HepG2 (cell line): ENCODE measurements around the gene L3MBTL4. TPM values are rescaled to one million over a fixed set of nuclear protein-coding genes. Genes with fewer than 3 reads are reported as not detected.

Experiments used
- ATAC-seq: fragments of 200-7000 bp; cut with Tn5 transposase; 3 replicates; pipeline ENCODE4 v1.9.1; 2020; ENCODE audit warnings: mild to moderate bottlenecking, moderate library complexity
- BruUV-seq: library from RNA; stranded (reverse); fragments of 400-500 nt; replicated peaks from 2 replicates; lab custom pipeline; 2021; lab: Mats Ljungman, UMichigan
- CTCF ChIA-PET: fragments of 300-600 bp; formaldehyde crosslinking; extraction: SDS; loops from one replicate; lab custom pipeline; 2021; ENCODE audit warnings: low total read pairs, inconsistent platforms, low intra/inter-chr PET ratio; lab: Yijun Ruan, JAX
- POLR2A ChIA-PET: fragments of 350-600 bp; sonication (Branson Sonifier 250); formaldehyde crosslinking; loops from one replicate; lab custom pipeline; 2020; ENCODE audit warnings: antibody characterized with exemption, inconsistent platforms; lab: Yijun Ruan, JAX
- DNase-seq: peaks from one replicate; pipeline ENCODE4 v3.0.0-alpha.2; 2015; ENCODE audit warnings: low spot score
- FAIRE-seq: peaks from 3 replicates; lab custom pipeline; 2011; peaks lifted over from hg19 to GRCh38; lab: Jason Lieb, UNC
- H2AFZ ChIP-seq: one replicate; pipeline ENCODE4 v1.6.1; 2011; ENCODE audit warnings: low read length, inconsistent platforms
- H3K27ac ChIP-seq: fragments of 300-600 bp; 3 replicates; pipeline ENCODE4 v1.8.0; 2011; ENCODE audit warnings: mixed run types, mild to moderate bottlenecking, mixed read lengths, low read length, inconsistent platforms; ENCODE audit not compliant: insufficient read depth; ENCODE audit errors: extremely low read length
- H3K27me3 ChIP-seq, 2 experiments: fragments of 200-600 bp in 1 of 2; 2 replicates in 1 of 2; 3 replicates in 1 of 2; pipeline versions ENCODE4 v1.6.0 to v1.8.0; 2011; ENCODE audit warnings: low read length in 2 of 2, mild to moderate bottlenecking in 2 of 2, moderate library complexity in 2 of 2, inconsistent platforms in 1 of 2; ENCODE audit not compliant: insufficient read depth in 2 of 2, control insufficient read depth in 1 of 2
- H3K36me3 ChIP-seq, 2 experiments: fragments of 200-600 bp in 1 of 2; replicated peaks in 1 of 2; 2 replicates in 1 of 2; 3 replicates in 1 of 2; pipeline versions ENCODE4 v1.5.1 to v1.8.0; 2011; ENCODE audit warnings: low read length in 2 of 2, inconsistent platforms in 1 of 2; ENCODE audit not compliant: insufficient read depth in 2 of 2, control insufficient read depth in 1 of 2
- H3K4me1 ChIP-seq: 2 replicates; pipeline ENCODE4 v1.5.1; 2012; ENCODE audit warnings: low read length, inconsistent platforms; ENCODE audit not compliant: insufficient read depth
- H3K4me2 ChIP-seq: 2 replicates; pipeline ENCODE4 v1.6.0; 2011; ENCODE audit warnings: low read depth, low read length, inconsistent platforms
- H3K4me3 ChIP-seq, 3 experiments: fragments of 200-600 bp in 1 of 3; sonication (generic), shearing (Covaris generic) in 1 of 3; replicated peaks in 1 of 3; 2 replicates each; pipeline ENCODE4 v1.5.1; 2011 to 2016; ENCODE audit warnings: low read length in 3 of 3, inconsistent platforms in 2 of 3, low read depth in 2 of 3, mild to moderate bottlenecking in 2 of 3, control low read depth in 1 of 3, mixed read lengths in 1 of 3; ENCODE audit not compliant: insufficient read depth in 1 of 3
- H3K79me2 ChIP-seq: one replicate; pipeline ENCODE4 v1.6.1; 2011; ENCODE audit warnings: low read length, inconsistent platforms; ENCODE audit not compliant: insufficient read depth
- H3K9ac ChIP-seq: 2 replicates; pipeline ENCODE4 v1.6.0; 2011; ENCODE audit warnings: mild to moderate bottlenecking, low read depth, low read length, inconsistent platforms; ENCODE audit not compliant: insufficient read depth
- H3K9me3 ChIP-seq: 2 replicates; pipeline ENCODE4 v1.5.1; 2012; ENCODE audit warnings: mild to moderate bottlenecking, low read length
- H4K20me1 ChIP-seq: 2 replicates; pipeline ENCODE4 v1.6.0; 2011; ENCODE audit warnings: inconsistent platforms, mild to moderate bottlenecking, low read length, moderate library complexity; ENCODE audit not compliant: insufficient read depth
- ARID3A ChIP-seq: IDR thresholded peaks from 2 replicates; pipeline ENCODE4 v1.6.1; 2012; ENCODE audit warnings: low read depth, low read length, improper control_type of control experiment
- ATF7 ChIP-seq, 2 experiments: fragments of 450-650 bp in 1 of 2; sonication (generic) in 1 of 2; formaldehyde crosslinking in 1 of 2; IDR thresholded peaks; 2 replicates each; pipeline versions ENCODE4 v1.4.0 to v1.6.1; 2016 to 2020; ENCODE audit warnings: antibody characterized with exemption in 1 of 2, mild to moderate bottlenecking in 1 of 2, missing genetic modification reagents in 1 of 2
- DNMT3B ChIP-seq: conservative IDR thresholded peaks from 2 replicates; pipeline ENCODE4 v1.6.1; 2016; ENCODE audit warnings: missing biosample characterization, control low read depth
- HDAC2 ChIP-seq: sonication (generic); formaldehyde crosslinking; IDR thresholded peaks from 2 replicates; pipeline ENCODE4 v1.4.0; 2020; ENCODE audit warnings: missing genetic modification reagents
- HNF4G ChIP-seq, 2 experiments: sonication (generic) in 1 of 2; formaldehyde crosslinking in 1 of 2; IDR thresholded peaks; 2 replicates each; pipeline versions ENCODE4 v1.4.0 to v1.6.1; 2011 to 2020; ENCODE audit warnings: borderline replicate concordance in 2 of 2, low read depth in 2 of 2, mild to moderate bottlenecking in 2 of 2, low read length in 1 of 2, missing genetic modification reagents in 1 of 2, moderate library complexity in 1 of 2
- HNRNPK ChIP-seq: fragments of 200-400 bp; formaldehyde crosslinking; IDR thresholded peaks from 2 replicates; pipeline ENCODE4 v1.6.1; 2018; ENCODE audit warnings: low read length, low read depth, moderate library complexity, mild to moderate bottlenecking; ENCODE audit not compliant: poor library complexity, severe bottlenecking
- MLX ChIP-seq: IDR thresholded peaks from 2 replicates; pipeline ENCODE4 v1.6.1; 2016
- MXD3 ChIP-seq: IDR thresholded peaks from 2 replicates; pipeline ENCODE4 v1.6.1; 2016; ENCODE audit warnings: mild to moderate bottlenecking, missing biosample characterization, missing genetic modification reagents
- PTBP1 ChIP-seq: fragments of 200-400 bp; formaldehyde crosslinking; IDR thresholded peaks from 2 replicates; pipeline ENCODE4 v1.6.1; 2018; ENCODE audit warnings: low read length, low read depth; ENCODE audit not compliant: poor library complexity, severe bottlenecking
- RFX5 ChIP-seq: IDR thresholded peaks from 2 replicates; pipeline ENCODE4 v1.6.1; 2011; ENCODE audit warnings: low read depth, low read length, improper control_type of control experiment
- SIX4 ChIP-seq: sonication (generic); formaldehyde crosslinking; IDR thresholded peaks from 2 replicates; pipeline ENCODE4 v1.4.0; 2020; ENCODE audit warnings: missing genetic modification reagents
- ZNF136 ChIP-seq: sonication (generic); formaldehyde crosslinking; IDR thresholded peaks from 2 replicates; pipeline ENCODE4 v1.8.1; 2022; ENCODE audit warnings: low read depth, mild to moderate bottlenecking, moderate library complexity, missing genetic modification reagents
- ZNF782 ChIP-seq: sonication (generic); formaldehyde crosslinking; IDR thresholded peaks from 2 replicates; pipeline ENCODE4 v1.4.0; 2020; ENCODE audit warnings: missing genetic modification reagents, mild to moderate bottlenecking, borderline replicate concordance
- ZNF883 ChIP-seq: sonication (generic); formaldehyde crosslinking; IDR thresholded peaks from 2 replicates; pipeline ENCODE4 v1.5.1; 2020; ENCODE audit warnings: mild to moderate bottlenecking, missing genetic modification reagents; ENCODE audit errors: not compliant biosample characterization
- ZSCAN12 ChIP-seq: sonication (generic); formaldehyde crosslinking; IDR thresholded peaks from 2 replicates; pipeline ENCODE4 v1.9.0; 2021; ENCODE audit warnings: mild to moderate bottlenecking, missing genetic modification reagents
- in situ Hi-C: cut with HindIII; loops from 2 replicates; pipeline ENCODE4 v1.10.0; 2017; ENCODE audit warnings: low pct_unique_long_range_greater_than_20kb; ENCODE audit not compliant: extremely low pct_ligation_motif_present
- intact Hi-C: fragments of 100-400 bp; cut with micrococcal nuclease; formaldehyde crosslinking; loops from one replicate; pipeline ENCODE4 v1.10.0; 2022; ENCODE audit not compliant: unreplicated experiment
- polyA plus RNA-seq, 8 experiments: library from polyadenylated mRNA; depleted of rRNA in 3 of 8; stranded (reverse) in 7 of 8; unstranded in 1 of 8; fragments of >200 nt; fragmentation: Illumina TruSeq in 4 of 8; extraction: Trizol in 4 of 8; gene quantifications; 2 replicates each; pipeline versions ENCODE4 v1.2.1 to v1.2.3, GENCODE V29; 2011 to 2016; ENCODE audit warnings: low read depth in 4 of 8, missing spikeins in 1 of 8, mixed read lengths in 1 of 8; ENCODE audit not compliant: insufficient read depth in 1 of 8
- total RNA-seq, 5 experiments: library from RNA; depleted of rRNA; stranded (reverse); fragments of >200 nt; fragmentation: Illumina TruSeq; extraction: Trizol; gene quantifications; 2 replicates each; pipeline ENCODE4 v1.2.3, GENCODE V29; 2016; ENCODE audit warnings: low read depth in 1 of 5
- TF ChIP-seq, protein P1 (sequence below): sonication (generic); formaldehyde crosslinking; IDR thresholded peaks from 2 replicates; pipeline ENCODE4 v1.4.0; 2020; ENCODE audit warnings: missing genetic modification reagents
- TF ChIP-seq, protein P2 (sequence below): sonication (generic); formaldehyde crosslinking; IDR thresholded peaks from 2 replicates; pipeline ENCODE4 v1.5.0; 2020; ENCODE audit warnings: missing genetic modification reagents, mild to moderate bottlenecking, borderline replicate concordance
- TF ChIP-seq, protein P3 (sequence below): sonication (generic); formaldehyde crosslinking; IDR thresholded peaks from 2 replicates; pipeline ENCODE4 v1.8.1; 2022; ENCODE audit warnings: mild to moderate bottlenecking, missing genetic modification reagents
- TF ChIP-seq, protein P4 (sequence below): sonication (generic); formaldehyde crosslinking; IDR thresholded peaks from 2 replicates; pipeline ENCODE4 v1.5.0; 2020; ENCODE audit warnings: missing genetic modification reagents

Gene L3MBTL4
- total and polyA plus RNA-seq, 2 of the 13 experiments (the other 11 are each of a cell fraction or from before 2014, with no cell fraction given): 10.8 to 13.3 TPM

DNA sequence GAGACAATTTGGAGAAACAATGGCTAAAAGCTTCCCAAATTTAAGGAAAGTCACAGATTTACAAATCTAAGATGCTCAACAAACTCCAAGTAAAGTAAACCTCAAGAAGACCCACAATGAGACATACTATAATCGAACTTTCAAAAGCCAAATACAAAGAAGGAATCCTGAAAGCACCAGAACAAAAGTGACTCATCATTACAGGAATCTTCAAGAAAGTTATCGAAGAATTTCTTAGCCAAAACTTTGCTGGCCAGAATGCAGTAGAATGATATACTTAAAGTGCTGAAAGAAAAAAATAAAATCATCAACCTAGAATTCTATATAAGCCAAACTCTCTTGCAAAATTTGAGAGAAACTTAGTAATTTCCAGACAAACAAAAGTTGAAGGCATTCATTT lies 412.8 kb downstream of the L3MBTL4 start (continued):
- TF ChIP-seq HNF4G (IDR thresholded peaks at IDR 0.05; ENCODE audit: borderline replicate concordance, low read depth, low read length) (no peak), HNF4G (CRISPR knock-in tag; IDR thresholded peaks at IDR 0.05; ENCODE audit: borderline replicate concordance, low read depth) (no peak), PTBP1 (no peak), HNRNPK (no peak), MXD3 (CRISPR knock-in tag) (no peak), MLX (CRISPR knock-in tag) (no peak), HDAC2 (CRISPR knock-in tag) (no peak), ARID3A (no peak), ZSCAN12 (CRISPR knock-in tag) (no peak), DNMT3B (CRISPR knock-in tag) (no peak), SIX4 (CRISPR knock-in tag) (no peak), ATF7 (IDR thresholded peaks at IDR 0.05) (no peak), ATF7 (CRISPR knock-in tag; IDR thresholded peaks at IDR 0.05) (no peak)

- H3K4me1 ChIP-seq: peaks cover 29% of the 10 kb centered on the region
- no peaks in the 10 kb centered on the region for H3K27me3 ChIP-seq
- H3K9ac ChIP-seq: no peak overlapping the region
- H3K9me3 ChIP-seq: 0 out of 2 replicates have a peak, but pooled peaks cover 8% of the 10 kb centered on the region
- no peaks in the 10 kb centered on the region for H3K79me2 ChIP-seq
- ATAC-seq (peak; percentile 42), DNase-seq (no peak), FAIRE-seq (no peak)
- no peaks in the 10 kb centered on the region; a peak in 1 of 5 replicates for H3K36me3 ChIP-seq
- no peaks in the 10 kb centered on the region for H4K20me1 ChIP-seq
- ChIA-PET CTCF (no interaction called here), POLR2A (no interaction called here)
- no TSS peak for BruUV-seq
- intact Hi-C loops: no loop called here
- peak overlapping the region; percentile 34 for H3K4me2 ChIP-seq
- in situ Hi-C loops: no loop called here
- H3K4me3 ChIP-seq: no peak overlapping the region
- no peak overlapping the region for H2AFZ ChIP-seq
- peak overlapping the region; percentile 67 for H3K27ac ChIP-seq
- TF ChIP-seq ZNF136: no peak
- no peak for TF ChIP-seq ZNF782 (CRISPR knock-in tag)
- TF ChIP-seq RFX5: no peak
- TF ChIP-seq, protein P1, sequence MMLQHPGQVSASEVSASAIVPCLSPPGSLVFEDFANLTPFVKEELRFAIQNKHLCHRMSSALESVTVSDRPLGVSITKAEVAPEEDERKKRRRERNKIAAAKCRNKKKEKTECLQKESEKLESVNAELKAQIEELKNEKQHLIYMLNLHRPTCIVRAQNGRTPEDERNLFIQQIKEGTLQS (CRISPR knock-in tag): no peak
- TF ChIP-seq, protein P2, sequence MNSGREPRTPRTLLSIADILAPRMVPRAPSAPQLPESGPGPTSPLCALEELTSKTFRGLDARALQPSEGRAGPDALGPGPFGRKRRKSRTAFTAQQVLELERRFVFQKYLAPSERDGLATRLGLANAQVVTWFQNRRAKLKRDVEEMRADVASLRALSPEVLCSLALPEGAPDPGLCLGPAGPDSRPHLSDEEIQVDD (CRISPR knock-in tag): no peak
- TF ChIP-seq, protein P3, sequence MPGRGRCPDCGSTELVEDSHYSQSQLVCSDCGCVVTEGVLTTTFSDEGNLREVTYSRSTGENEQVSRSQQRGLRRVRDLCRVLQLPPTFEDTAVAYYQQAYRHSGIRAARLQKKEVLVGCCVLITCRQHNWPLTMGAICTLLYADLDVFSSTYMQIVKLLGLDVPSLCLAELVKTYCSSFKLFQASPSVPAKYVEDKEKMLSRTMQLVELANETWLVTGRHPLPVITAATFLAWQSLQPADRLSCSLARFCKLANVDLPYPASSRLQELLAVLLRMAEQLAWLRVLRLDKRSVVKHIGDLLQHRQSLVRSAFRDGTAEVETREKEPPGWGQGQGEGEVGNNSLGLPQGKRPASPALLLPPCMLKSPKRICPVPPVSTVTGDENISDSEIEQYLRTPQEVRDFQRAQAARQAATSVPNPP (CRISPR knock-in tag): no peak
- TF ChIP-seq ZNF883 (CRISPR knock-in tag): no peak
- TF ChIP-seq, protein P4, sequence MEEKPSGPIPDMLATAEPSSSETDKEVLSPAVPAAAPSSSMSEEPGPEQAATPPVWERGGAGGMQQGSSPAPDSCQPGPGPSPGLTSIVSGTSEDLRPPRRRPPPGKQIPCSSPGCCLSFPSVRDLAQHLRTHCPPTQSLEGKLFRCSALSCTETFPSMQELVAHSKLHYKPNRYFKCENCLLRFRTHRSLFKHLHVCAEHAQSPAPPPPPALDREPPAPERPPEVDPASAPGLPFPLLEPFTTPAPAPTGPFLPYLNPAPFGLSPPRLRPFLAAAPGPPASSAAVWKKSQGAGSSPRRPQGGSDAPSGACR (CRISPR knock-in tag): no peak
Observed at GRCh38 chr18:5998907-5999306, 415.8 kb downstream of the L3MBTL4 start.
